Loucy (cell line): ENCODE results near the gene ADGRL3.
A peak's percentile ranks its signal among the peaks of the same experiment; 100 is the strongest.

Experiments
- H2AFZ ChIP-seq: fragments of 200-600 bp; sonication (generic); 2 replicates; pipeline ENCODE4 v1.6.0; 2016; ENCODE audit warnings: antibody characterized with exemption, mild to moderate bottlenecking, low read length, moderate library complexity
- H3F3A ChIP-seq: fragments of 200-600 bp; 2 replicates; pipeline ENCODE4 v1.6.0; 2016; ENCODE audit warnings: antibody characterized with exemption, low read depth, mild to moderate bottlenecking
- H3K27me3 ChIP-seq: fragments of 200-600 bp; sonication (generic); 2 replicates; pipeline ENCODE4 v1.6.1; 2014; ENCODE audit warnings: low read length, mild to moderate bottlenecking; ENCODE audit not compliant: insufficient read depth, poor library complexity, severe bottlenecking
- H3K36me3 ChIP-seq: fragments of 200-600 bp; sonication (generic); 2 replicates; pipeline ENCODE4 v1.6.1; 2016; ENCODE audit warnings: low read length; ENCODE audit not compliant: insufficient read depth
- H3K4me1 ChIP-seq: fragments of 200-600 bp; sonication (generic); 2 replicates; pipeline ENCODE4 v1.5.1; 2014; ENCODE audit warnings: low read length, mild to moderate bottlenecking; ENCODE audit not compliant: insufficient read depth, poor library complexity, severe bottlenecking
- H3K4me2 ChIP-seq: fragments of 200-600 bp; sonication (generic); 2 replicates; pipeline ENCODE4 v1.6.0; 2014; ENCODE audit warnings: antibody characterized with exemption, low read length, low read depth, mild to moderate bottlenecking; ENCODE audit not compliant: poor library complexity, severe bottlenecking
- H3K4me3 ChIP-seq: fragments of 200-600 bp; sonication (generic); 2 replicates; pipeline ENCODE4 v1.5.1; 2014; ENCODE audit warnings: low read length, mild to moderate bottlenecking, mixed read lengths; ENCODE audit not compliant: poor library complexity, severe bottlenecking
- H3K79me2 ChIP-seq: fragments of 200-600 bp; sonication (generic); 2 replicates; pipeline ENCODE4 v1.6.1; 2014; ENCODE audit warnings: low read length; ENCODE audit not compliant: insufficient read depth
- H3K9ac ChIP-seq: fragments of 200-600 bp; sonication (generic); 2 replicates; pipeline ENCODE4 v1.6.0; 2014; ENCODE audit warnings: mild to moderate bottlenecking, low read depth, low read length, moderate library complexity; ENCODE audit not compliant: poor library complexity, severe bottlenecking
- H3K9me2 ChIP-seq: fragments of 200-600 bp; sonication (generic); replicated peaks from 2 replicates; pipeline ENCODE4 v1.6.1; 2016; ENCODE audit warnings: low read depth, low read length, mixed read lengths
- H3K9me3 ChIP-seq: fragments of 200-600 bp; sonication (generic); 2 replicates; pipeline ENCODE4 v1.6.1; 2014; ENCODE audit warnings: mild to moderate bottlenecking, antibody characterized with exemption, low read length, low read depth; ENCODE audit not compliant: insufficient read depth
- H4K20me1 ChIP-seq: fragments of 200-600 bp; sonication (generic); 2 replicates; pipeline ENCODE4 v1.6.0; 2014; ENCODE audit warnings: antibody characterized with exemption, low read length, mild to moderate bottlenecking; ENCODE audit not compliant: insufficient read depth, poor library complexity, severe bottlenecking
- EZH2phosphoT487 ChIP-seq: fragments of 200-600 bp; IDR thresholded peaks from 2 replicates; pipeline ENCODE4 v1.6.1; 2018; ENCODE audit warnings: antibody characterized with exemption, mild to moderate bottlenecking, moderate library complexity, borderline replicate concordance
- TF ChIP-seq, protein P1 (sequence below): fragments of 200-600 bp; sonication (generic); conservative IDR thresholded peaks from 2 replicates; pipeline ENCODE4 v1.5.1; 2014; ENCODE audit warnings: mild to moderate bottlenecking, antibody characterized with exemption, low read length

The ADGRL3 gene

DNA sequence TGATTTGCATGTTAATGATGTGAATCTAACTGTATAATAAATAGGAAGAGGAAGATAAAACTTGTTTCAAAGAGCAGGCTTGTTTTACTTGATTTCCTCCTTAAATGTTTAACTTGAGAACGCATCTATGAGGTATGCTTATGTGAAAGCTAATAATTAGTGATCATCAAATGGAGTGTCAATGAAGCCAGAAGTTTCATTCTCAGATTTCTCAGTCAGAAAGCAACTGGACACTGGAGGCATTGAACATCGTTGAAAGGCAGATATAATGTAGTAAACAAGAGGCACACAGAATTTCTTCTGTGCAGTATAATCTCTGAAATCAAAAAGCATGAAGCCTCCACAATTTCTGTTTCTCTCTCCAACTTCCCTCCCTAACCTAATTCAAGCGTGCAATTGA is 672.9 kb downstream of the ADGRL3 start:
- H3F3A ChIP-seq: no peaks in the 10 kb centered on the region
- H3K79me2 ChIP-seq: no peaks in the 10 kb centered on the region
- no peaks in the 10 kb centered on the region for H3K9me2 ChIP-seq
- no peak for TF ChIP-seq EZH2phosphoT487
- TF ChIP-seq, protein P1, sequence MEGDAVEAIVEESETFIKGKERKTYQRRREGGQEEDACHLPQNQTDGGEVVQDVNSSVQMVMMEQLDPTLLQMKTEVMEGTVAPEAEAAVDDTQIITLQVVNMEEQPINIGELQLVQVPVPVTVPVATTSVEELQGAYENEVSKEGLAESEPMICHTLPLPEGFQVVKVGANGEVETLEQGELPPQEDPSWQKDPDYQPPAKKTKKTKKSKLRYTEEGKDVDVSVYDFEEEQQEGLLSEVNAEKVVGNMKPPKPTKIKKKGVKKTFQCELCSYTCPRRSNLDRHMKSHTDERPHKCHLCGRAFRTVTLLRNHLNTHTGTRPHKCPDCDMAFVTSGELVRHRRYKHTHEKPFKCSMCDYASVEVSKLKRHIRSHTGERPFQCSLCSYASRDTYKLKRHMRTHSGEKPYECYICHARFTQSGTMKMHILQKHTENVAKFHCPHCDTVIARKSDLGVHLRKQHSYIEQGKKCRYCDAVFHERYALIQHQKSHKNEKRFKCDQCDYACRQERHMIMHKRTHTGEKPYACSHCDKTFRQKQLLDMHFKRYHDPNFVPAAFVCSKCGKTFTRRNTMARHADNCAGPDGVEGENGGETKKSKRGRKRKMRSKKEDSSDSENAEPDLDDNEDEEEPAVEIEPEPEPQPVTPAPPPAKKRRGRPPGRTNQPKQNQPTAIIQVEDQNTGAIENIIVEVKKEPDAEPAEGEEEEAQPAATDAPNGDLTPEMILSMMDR: no peak
- no peak overlapping the region for H3K9ac ChIP-seq
- no peaks in the 10 kb centered on the region for H3K9me3 ChIP-seq
- H2AFZ ChIP-seq: peak overlapping the region; percentile 70; the same call in 1 of the 2 replicates
- H3K36me3 ChIP-seq: no peaks in the 10 kb centered on the region
- H3K4me2 ChIP-seq: no peak overlapping the region
- H3K4me1 ChIP-seq: peaks cover 25% of the 10 kb centered on the region
- no peaks in the 10 kb centered on the region for H3K27me3 ChIP-seq
- no peak overlapping the region for H3K4me3 ChIP-seq
- no peaks in the 10 kb centered on the region for H4K20me1 ChIP-seq

DNA sequence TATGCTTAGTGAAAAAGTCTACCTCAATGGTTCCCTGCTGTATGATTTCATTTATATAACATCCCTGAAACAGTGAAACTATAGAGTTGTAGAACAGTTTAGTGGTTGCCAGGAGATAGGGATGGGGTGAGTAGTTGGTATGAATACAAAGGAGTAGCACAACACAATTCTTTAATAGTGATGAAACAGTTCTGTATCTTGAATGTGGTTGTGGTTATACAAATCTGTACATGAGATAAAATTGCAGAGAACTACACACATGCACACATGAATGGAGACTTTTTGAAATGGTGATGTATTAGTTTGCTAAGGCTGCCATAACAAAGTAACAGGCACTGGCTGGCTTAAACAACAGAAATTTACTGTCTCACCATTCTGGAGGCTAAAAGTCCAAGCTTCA is 677.1 kb downstream of the ADGRL3 start:
- Histone ChIP-seq H3F3A (no peaks in the 10 kb centered on the region), H3K9me3 (no peaks in the 10 kb centered on the region), H3K79me2 (no peaks in the 10 kb centered on the region), H2AFZ (peak overlapping the region; percentile 8; the same call in 1 of the 2 replicates), H3K9ac (peak overlapping the region; percentile 15), H3K9me2 (no peaks in the 10 kb centered on the region), H3K27me3 (no peaks in the 10 kb centered on the region), H3K36me3 (no peaks in the 10 kb centered on the region), H3K4me2 (peak overlapping the region; percentile 49), H3K4me3 (peak overlapping the region; percentile 10), H3K4me1 (peaks cover 39% of the 10 kb centered on the region), H4K20me1 (no peaks in the 10 kb centered on the region)
- TF ChIP-seq, protein P1: no peak
- TF ChIP-seq EZH2phosphoT487: no peak

DNA sequence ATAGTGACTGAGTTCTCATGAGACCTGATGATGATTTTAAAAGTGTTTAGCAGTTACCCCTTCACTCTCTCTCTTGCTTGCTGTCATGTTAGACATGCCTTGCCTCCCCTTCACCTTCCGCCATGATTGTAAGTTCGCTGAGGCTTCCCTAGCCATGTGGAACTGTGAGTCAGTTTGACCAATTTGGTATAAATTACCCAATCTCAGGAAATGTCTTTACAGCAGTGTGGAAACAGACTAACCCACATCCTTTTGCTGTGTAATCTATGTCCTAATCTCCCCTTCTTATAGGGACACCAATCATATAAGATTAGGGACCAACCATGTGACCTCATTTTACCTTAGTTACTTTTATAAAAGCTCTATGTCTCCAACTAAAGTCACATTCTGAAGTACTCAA is 677.8 kb downstream of the ADGRL3 start:
- Histone ChIP-seq H2AFZ (peak overlapping the region; percentile 9; the same call in 1 of the 2 replicates), H3K4me1 (peaks cover 39% of the 10 kb centered on the region), H3F3A (no peaks in the 10 kb centered on the region), H3K27me3 (no peaks in the 10 kb centered on the region), H3K9me3 (no peaks in the 10 kb centered on the region), H3K9me2 (no peaks in the 10 kb centered on the region), H3K4me2 (peak overlapping the region; percentile 49), H3K36me3 (no peaks in the 10 kb centered on the region), H3K9ac (peak overlapping the region; percentile 15), H3K79me2 (no peaks in the 10 kb centered on the region), H3K4me3 (peak overlapping the region; percentile 34), H4K20me1 (no peaks in the 10 kb centered on the region)
- TF ChIP-seq EZH2phosphoT487: no peak
- TF ChIP-seq, protein P1: no peak
